Left ventricle myocardium inferior (tissue), 1 donor: Measurements from ENCODE around the gene PRCC. TPM values are rescaled to one million over a fixed set of nuclear protein-coding genes. Genes with fewer than 3 reads are reported as not detected.
A peak's percentile ranks its signal among the peaks of the same experiment; 100 is the strongest.

Experiments
- DNase-seq: peaks from one replicate; pipeline ENCODE4 v3.0.0-alpha.2; 2020
- H3K27ac ChIP-seq: fragments of 200-600 bp; replicated peaks from 2 replicates; pipeline ENCODE4 v1.8.0; 2021
- H3K27me3 ChIP-seq: fragments of 200-600 bp; 2 replicates; pipeline ENCODE4 v1.8.0; 2021; ENCODE audit warnings: low read depth
- H3K36me3 ChIP-seq: fragments of 200-600 bp; 2 replicates; pipeline ENCODE4 v1.8.0; 2021
- H3K4me1 ChIP-seq: fragments of 200-600 bp; 2 replicates; pipeline ENCODE4 v1.8.0; 2021
- H3K4me3 ChIP-seq: fragments of 200-600 bp; 2 replicates; pipeline ENCODE4 v1.8.0; 2021; ENCODE audit warnings: mild to moderate bottlenecking, moderate library complexity
- H3K9me3 ChIP-seq: fragments of 200-600 bp; replicated peaks from 2 replicates; pipeline ENCODE4 v1.8.0; 2021
- intact Hi-C: fragments of 100-400 bp; cut with micrococcal nuclease; formaldehyde crosslinking; loops from one replicate; pipeline ENCODE4 v1.11.0; 2022
- total RNA-seq: library from RNA; stranded (reverse); fragmentation: NEBNext Ultra II Directional; extraction: Animal tissue kit (Norgen Biotek cat#: 25700); gene quantifications from one replicate; pipeline ENCODE4 v1.2.1, GENCODE V29; 2021
- TF ChIP-seq, protein P1 (sequence below): fragments of 200-600 bp; IDR thresholded peaks from 2 replicates; pipeline ENCODE4 v1.8.0; 2021; ENCODE audit warnings: antibody characterized with exemption, mild to moderate bottlenecking, borderline replicate concordance
- donor health status: DM: no; HTN: yes; CAD: no; lungs with severe emphysema.

PRCC gene
- total RNA-seq, 1 donor from 2014 or later: 36.3 TPM

DNA sequence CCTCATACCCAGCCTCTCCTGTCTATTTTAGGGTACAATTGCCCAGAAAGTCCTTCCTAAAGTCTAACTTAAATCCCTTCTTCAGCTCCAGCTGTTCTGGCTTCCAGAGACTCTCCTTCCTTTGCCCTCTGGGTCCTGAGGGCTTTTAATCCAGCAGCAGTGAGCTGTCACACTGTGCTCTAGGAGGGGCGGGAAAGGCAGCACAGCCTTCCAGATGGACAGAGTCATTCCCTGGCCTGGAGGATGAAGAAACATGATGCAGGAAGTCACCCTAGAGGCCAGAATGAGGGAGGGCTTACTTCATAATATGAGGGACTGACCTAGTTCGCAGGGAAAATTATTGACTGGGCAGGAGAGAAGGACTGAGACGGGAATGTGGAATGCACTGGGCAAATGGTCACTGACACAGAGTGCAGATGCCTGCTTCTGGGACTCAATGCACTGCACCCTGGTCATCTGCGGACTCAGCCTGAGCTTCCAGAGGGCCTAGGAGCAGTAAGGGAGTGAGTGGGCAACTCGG, 48.0 kb downstream of the PRCC start:
- DNase-seq: peak; percentile 72
- intact Hi-C loops: no loop called here
- Histone ChIP-seq H3K9me3 (no peaks in the 10 kb centered on the region), H3K4me1 (peaks cover 28% of the 10 kb centered on the region), H3K27ac (peak overlapping the region; percentile 81), H3K4me3 (peak overlapping the region; percentile 65), H3K36me3 (no peaks in the 10 kb centered on the region), H3K27me3 (peaks cover 33% of the 10 kb centered on the region)
- TF ChIP-seq, protein P1, sequence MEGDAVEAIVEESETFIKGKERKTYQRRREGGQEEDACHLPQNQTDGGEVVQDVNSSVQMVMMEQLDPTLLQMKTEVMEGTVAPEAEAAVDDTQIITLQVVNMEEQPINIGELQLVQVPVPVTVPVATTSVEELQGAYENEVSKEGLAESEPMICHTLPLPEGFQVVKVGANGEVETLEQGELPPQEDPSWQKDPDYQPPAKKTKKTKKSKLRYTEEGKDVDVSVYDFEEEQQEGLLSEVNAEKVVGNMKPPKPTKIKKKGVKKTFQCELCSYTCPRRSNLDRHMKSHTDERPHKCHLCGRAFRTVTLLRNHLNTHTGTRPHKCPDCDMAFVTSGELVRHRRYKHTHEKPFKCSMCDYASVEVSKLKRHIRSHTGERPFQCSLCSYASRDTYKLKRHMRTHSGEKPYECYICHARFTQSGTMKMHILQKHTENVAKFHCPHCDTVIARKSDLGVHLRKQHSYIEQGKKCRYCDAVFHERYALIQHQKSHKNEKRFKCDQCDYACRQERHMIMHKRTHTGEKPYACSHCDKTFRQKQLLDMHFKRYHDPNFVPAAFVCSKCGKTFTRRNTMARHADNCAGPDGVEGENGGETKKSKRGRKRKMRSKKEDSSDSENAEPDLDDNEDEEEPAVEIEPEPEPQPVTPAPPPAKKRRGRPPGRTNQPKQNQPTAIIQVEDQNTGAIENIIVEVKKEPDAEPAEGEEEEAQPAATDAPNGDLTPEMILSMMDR: no peak

DNA sequence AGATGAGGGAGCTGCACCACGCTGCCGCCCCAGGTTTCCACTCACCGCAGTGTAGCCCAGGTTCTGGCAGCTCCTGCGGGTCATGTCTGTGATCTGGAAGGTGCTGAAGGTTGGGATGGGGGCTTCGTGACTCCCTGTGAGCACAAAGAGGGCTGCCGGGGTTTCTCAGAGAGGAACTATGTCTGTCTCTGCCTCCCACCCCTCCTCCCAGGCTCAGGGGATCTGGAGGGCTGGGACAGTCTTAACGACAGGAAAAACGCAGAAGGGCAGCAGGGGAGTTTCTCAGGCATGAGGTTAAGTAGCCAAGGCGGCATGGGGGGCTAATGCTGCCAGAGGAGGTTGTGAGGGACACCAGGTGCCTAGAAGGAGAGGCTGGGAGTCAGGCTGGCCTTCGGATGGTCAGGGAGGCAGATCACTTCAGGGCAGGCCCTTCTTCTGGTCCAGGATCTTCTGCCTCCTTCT, 48.7 kb downstream of the PRCC start:
- Histone ChIP-seq H3K4me3 (peak overlapping the region; percentile 65), H3K4me1 (peaks cover 28% of the 10 kb centered on the region), H3K27me3 (peaks cover 30% of the 10 kb centered on the region), H3K36me3 (no peaks in the 10 kb centered on the region), H3K9me3 (no peaks in the 10 kb centered on the region), H3K27ac (peak overlapping the region; percentile 81)
- DNase-seq: no peak
- TF ChIP-seq, protein P1: no peak
- intact Hi-C loops: no loop called here

DNA sequence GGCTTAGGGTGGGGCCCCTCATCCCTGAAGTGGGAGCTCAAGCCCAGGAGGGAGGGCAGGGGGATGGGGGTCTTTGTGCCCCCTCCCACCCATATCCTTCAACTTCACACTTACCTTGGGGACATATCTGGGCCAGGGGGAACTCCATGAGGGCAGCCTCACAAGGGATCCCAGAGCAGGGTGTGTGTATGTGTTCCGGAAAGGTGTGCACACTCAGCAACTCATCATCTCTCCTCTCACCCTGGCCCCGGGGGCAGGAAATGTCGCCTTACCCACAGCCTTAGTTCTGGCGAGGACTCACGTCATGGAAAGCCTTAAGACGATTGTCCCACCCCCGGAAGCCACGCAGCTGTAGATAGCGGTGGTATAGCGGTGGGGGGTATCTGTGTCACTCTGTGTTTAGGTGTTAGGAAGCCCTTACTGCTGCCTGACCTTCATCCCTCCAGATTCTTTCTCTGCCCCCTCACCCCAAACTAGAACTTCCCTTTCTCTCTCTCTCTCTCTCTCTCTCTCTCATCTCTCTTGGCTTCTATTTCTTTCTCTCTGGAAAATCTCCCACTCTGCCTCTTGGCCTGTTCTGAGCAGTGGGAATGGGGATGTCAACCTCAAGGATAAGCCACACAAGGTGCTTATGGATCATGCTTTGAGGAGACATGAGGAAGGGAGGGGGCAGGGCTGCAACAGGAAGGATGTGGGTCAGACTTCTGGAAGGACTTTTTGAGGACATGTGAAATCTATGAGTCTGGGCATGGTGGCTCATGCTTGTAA, 49.4 kb downstream of the PRCC start, which contains the start of gene SH2D2A:
Gene SH2D2A (minus strand): TSS at position 288 of the 768 bp plus-strand sequence. CDS start 140 bp downstream, at position 148.
- no peak for DNase-seq
- peak within 1 kb of the TSS; percentile 65 for H3K4me3 ChIP-seq
- no peaks in the 10 kb centered on the region for H3K36me3 ChIP-seq
- no peaks in the 10 kb centered on the region for H3K9me3 ChIP-seq
- H3K4me1 ChIP-seq: peaks cover 28% of the 10 kb centered on the region
- peak within 1 kb of the TSS; percentile 81 for H3K27ac ChIP-seq
- intact Hi-C loops: no loop called here
- TF ChIP-seq, protein P1: no peak
- peaks cover 27% of the 10 kb centered on the region for H3K27me3 ChIP-seq

DNA sequence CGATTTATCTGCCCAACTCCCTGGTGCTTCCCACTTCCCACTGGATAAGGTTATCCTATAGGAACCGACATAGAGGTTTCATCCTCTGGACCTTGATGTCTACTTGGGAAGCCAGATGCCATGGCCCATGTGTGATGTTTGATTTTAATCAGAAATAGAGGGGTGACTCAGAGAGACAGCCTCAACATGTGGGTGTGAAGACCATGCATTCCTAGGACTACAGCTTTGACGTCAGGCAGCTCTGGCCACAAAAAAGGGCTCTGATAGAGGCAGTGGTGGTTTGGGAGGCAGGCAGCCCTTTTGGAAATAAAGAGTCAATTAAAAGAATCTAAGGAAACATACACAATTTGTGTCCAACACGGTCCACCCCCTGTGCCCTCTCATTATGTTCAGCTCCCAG, 54.5 kb downstream of the PRCC start:
- no peak overlapping the region for H3K27ac ChIP-seq
- intact Hi-C loops: no loop called here
- no peaks in the 10 kb centered on the region for H3K9me3 ChIP-seq
- DNase-seq: no peak
- H3K27me3 ChIP-seq: peaks cover 11% of the 10 kb centered on the region
- TF ChIP-seq, protein P1: no peak
- H3K36me3 ChIP-seq: no peaks in the 10 kb centered on the region
- no peak overlapping the region for H3K4me3 ChIP-seq
- no peaks in the 10 kb centered on the region for H3K4me1 ChIP-seq

DNA sequence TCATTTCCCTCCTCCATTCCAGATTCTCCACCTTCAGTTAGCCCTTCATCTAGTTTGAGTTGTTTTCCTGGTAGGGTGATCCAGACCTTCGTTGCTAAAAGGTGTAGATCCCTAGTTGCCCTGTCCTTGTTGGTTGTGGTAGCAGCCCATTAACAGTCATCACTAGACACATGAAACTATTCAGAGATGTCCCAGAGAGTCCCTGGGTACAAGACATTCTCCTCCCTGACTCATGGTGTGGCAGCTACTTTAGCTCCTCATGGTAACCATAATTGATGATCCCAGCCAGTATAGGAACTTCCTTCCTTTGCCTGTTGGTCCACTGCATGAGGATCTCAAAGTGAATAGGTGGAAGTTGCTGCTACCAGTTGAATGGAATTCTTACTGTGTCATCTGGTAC, 55.3 kb downstream of the PRCC start:
- peaks cover 18% of the 10 kb centered on the region for H3K27me3 ChIP-seq
- TF ChIP-seq, protein P1: no peak
- intact Hi-C loops: no loop called here
- DNase-seq: no peak
- H3K4me3 ChIP-seq: no peak overlapping the region
- H3K9me3 ChIP-seq: no peaks in the 10 kb centered on the region
- H3K4me1 ChIP-seq: no peaks in the 10 kb centered on the region
- no peak overlapping the region for H3K27ac ChIP-seq
- no peaks in the 10 kb centered on the region for H3K36me3 ChIP-seq
